OCI-LY1 (cell line): ENCODE measurements around the gene KL.

Source experiments
- H2AFZ ChIP-seq: fragments of 200-600 bp; sonication (generic), shearing (Covaris generic); 2 replicates; pipeline ENCODE4 v1.6.0; 2014; ENCODE audit warnings: antibody characterized with exemption, mild to moderate bottlenecking, low read length
- H3F3A ChIP-seq: fragments of 200-600 bp; sonication (generic), shearing (Covaris generic); 2 replicates; pipeline ENCODE4 v1.6.0; 2014; ENCODE audit warnings: mild to moderate bottlenecking, antibody characterized with exemption, low read length, moderate library complexity; ENCODE audit not compliant: insufficient read depth
- H3K27ac ChIP-seq: fragments of 200-600 bp; sonication (generic); 2 replicates; pipeline ENCODE4 v1.5.1; 2014; ENCODE audit warnings: low read length, mixed run types, mild to moderate bottlenecking, low read depth; ENCODE audit not compliant: poor library complexity, severe bottlenecking
- H3K27me3 ChIP-seq: fragments of 200-600 bp; sonication (generic); 2 replicates; pipeline ENCODE4 v1.6.0; 2014; ENCODE audit warnings: antibody characterized with exemption, mild to moderate bottlenecking, low read length, moderate library complexity; ENCODE audit not compliant: insufficient read depth
- H3K36me3 ChIP-seq: fragments of 200-600 bp; sonication (generic); 2 replicates; pipeline ENCODE4 v1.6.1; 2014; ENCODE audit warnings: mild to moderate bottlenecking, antibody characterized with exemption, low read length, moderate library complexity, mixed read lengths; ENCODE audit not compliant: insufficient read depth
- H3K4me1 ChIP-seq: fragments of 200-600 bp; sonication (generic); 2 replicates; pipeline ENCODE4 v1.5.1; 2014; ENCODE audit warnings: mild to moderate bottlenecking, low read length, moderate library complexity; ENCODE audit not compliant: insufficient read depth, severe bottlenecking
- H3K4me2 ChIP-seq: fragments of 200-600 bp; sonication (generic), shearing (Covaris generic); 2 replicates; pipeline ENCODE4 v1.6.1; 2014; ENCODE audit warnings: low read length
- H3K4me3 ChIP-seq: fragments of 200-600 bp; sonication (generic); 2 replicates; pipeline ENCODE4 v1.5.1; 2014; ENCODE audit warnings: low read length, low read depth, mild to moderate bottlenecking, mixed read lengths; ENCODE audit not compliant: poor library complexity, severe bottlenecking
- H3K79me2 ChIP-seq: fragments of 200-600 bp; shearing (Covaris generic); 2 replicates; pipeline ENCODE4 v1.6.1; 2016; ENCODE audit warnings: mixed run types, low read length, mixed read lengths; ENCODE audit not compliant: insufficient read depth
- H3K9ac ChIP-seq: fragments of 200-600 bp; sonication (generic), shearing (Covaris generic); 2 replicates; pipeline ENCODE4 v1.6.1; 2014; ENCODE audit warnings: mild to moderate bottlenecking, low read length, mixed read lengths
- H3K9me2 ChIP-seq: fragments of 200-600 bp; sonication (generic), shearing (Covaris generic); 2 replicates; pipeline ENCODE4 v1.6.1; 2014; ENCODE audit warnings: low read depth, mild to moderate bottlenecking, low read length, mixed read lengths
- H3K9me3 ChIP-seq: fragments of 200-600 bp; shearing (Covaris generic); 2 replicates; pipeline ENCODE4 v1.6.1; 2014; ENCODE audit warnings: low read length, mixed read lengths
- H4K20me1 ChIP-seq: fragments of 200-600 bp; sonication (generic), shearing (Covaris generic); 2 replicates; pipeline ENCODE4 v1.6.0; 2016; ENCODE audit warnings: mild to moderate bottlenecking, low read length; ENCODE audit not compliant: insufficient read depth
- EZH2 ChIP-seq: fragments of 200-600 bp; sonication (generic), shearing (Covaris generic); IDR thresholded peaks from 2 replicates; pipeline ENCODE4 v1.8.0; 2017; ENCODE audit warnings: borderline replicate concordance, mixed run types, mild to moderate bottlenecking, antibody characterized with exemption, low read length, moderate library complexity, mixed read lengths
- TF ChIP-seq, protein P1 (sequence below): fragments of 200-600 bp; sonication (generic), shearing (Covaris generic); IDR thresholded peaks from 2 replicates; pipeline ENCODE4 v1.5.1; 2017; ENCODE audit warnings: mild to moderate bottlenecking, antibody characterized with exemption, low read length, moderate library complexity, mixed read lengths

Gene KL

DNA sequence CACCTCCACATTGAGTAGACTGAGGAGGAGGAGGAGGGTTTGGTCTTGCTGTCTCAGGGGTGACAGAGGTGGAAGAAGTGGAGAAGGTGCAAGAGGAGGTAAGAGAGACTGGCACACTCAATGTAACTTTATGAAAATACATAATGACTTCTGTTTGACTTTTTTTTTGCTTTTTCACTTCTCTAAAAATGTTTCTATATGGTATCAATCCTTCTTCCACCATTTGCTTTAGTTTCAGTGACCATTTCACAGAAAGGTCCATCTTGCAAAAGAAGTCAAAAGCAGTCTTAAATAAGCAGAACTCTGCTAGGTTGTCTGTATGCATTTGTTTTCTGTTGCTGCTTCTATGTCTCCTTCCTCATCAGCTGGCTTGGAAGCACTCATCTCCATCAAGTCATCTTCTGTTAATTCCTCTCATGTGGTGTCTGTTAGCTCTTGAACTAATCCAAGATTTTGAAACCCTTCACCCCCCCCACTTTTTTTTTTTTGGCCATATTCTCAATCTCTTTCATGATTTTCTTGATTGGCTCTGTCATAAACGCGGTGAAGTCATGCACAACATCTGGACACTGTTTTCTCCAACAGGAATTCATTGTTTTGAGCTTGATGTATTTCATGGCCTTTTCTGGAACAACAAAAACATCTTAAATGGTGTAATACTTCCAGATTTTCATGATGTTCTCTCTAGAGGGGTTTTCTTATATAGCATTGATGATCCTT, 80.8 kb downstream of the KL start:
- no peaks in the 10 kb centered on the region for H3K9me3 ChIP-seq
- no peak overlapping the region for H3K4me3 ChIP-seq
- H3K9me2 ChIP-seq = no peaks in the 10 kb centered on the region
- H3F3A ChIP-seq = no peaks in the 10 kb centered on the region
- H3K36me3 ChIP-seq = no peaks in the 10 kb centered on the region
- H3K27me3 ChIP-seq = no peaks in the 10 kb centered on the region
- H3K79me2 ChIP-seq = no peaks in the 10 kb centered on the region
- TF ChIP-seq EZH2 = no peak
- TF ChIP-seq, protein P1, sequence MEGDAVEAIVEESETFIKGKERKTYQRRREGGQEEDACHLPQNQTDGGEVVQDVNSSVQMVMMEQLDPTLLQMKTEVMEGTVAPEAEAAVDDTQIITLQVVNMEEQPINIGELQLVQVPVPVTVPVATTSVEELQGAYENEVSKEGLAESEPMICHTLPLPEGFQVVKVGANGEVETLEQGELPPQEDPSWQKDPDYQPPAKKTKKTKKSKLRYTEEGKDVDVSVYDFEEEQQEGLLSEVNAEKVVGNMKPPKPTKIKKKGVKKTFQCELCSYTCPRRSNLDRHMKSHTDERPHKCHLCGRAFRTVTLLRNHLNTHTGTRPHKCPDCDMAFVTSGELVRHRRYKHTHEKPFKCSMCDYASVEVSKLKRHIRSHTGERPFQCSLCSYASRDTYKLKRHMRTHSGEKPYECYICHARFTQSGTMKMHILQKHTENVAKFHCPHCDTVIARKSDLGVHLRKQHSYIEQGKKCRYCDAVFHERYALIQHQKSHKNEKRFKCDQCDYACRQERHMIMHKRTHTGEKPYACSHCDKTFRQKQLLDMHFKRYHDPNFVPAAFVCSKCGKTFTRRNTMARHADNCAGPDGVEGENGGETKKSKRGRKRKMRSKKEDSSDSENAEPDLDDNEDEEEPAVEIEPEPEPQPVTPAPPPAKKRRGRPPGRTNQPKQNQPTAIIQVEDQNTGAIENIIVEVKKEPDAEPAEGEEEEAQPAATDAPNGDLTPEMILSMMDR = no peak
- no peak overlapping the region for H3K9ac ChIP-seq
- H3K4me1 ChIP-seq = no peaks in the 10 kb centered on the region
- H4K20me1 ChIP-seq = no peaks in the 10 kb centered on the region
- no peak overlapping the region for H3K27ac ChIP-seq
- H2AFZ ChIP-seq = no peak overlapping the region
- H3K4me2 ChIP-seq = no peak overlapping the region

DNA sequence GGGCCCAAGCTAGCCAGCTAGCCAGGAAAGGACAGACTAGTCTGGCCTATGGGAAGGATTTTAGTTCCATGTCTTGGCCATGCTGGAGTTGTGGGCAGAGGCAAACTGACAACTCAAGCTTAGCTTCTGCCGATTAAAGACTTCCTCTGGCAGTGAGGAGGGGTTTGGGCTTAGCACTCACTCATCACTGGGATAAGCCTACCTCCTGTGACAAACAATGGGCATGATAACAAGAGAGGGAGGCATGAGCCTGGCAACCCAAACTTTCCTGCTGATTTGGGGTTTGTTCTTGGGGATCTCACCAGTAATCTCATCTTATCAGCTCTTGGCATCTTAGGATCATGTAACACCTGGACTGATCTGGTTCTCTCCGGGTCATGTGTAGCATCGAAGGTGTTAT, 83.6 kb downstream of the KL start:
- Histone ChIP-seq H4K20me1 (no peaks in the 10 kb centered on the region), H3K9me3 (no peaks in the 10 kb centered on the region), H3K79me2 (no peaks in the 10 kb centered on the region), H3F3A (no peaks in the 10 kb centered on the region), H3K4me3 (no peak overlapping the region), H3K9me2 (no peaks in the 10 kb centered on the region), H2AFZ (no peak overlapping the region), H3K36me3 (no peaks in the 10 kb centered on the region), H3K9ac (no peak overlapping the region), H3K27ac (no peak overlapping the region), H3K27me3 (no peaks in the 10 kb centered on the region), H3K4me2 (no peak overlapping the region), H3K4me1 (no peaks in the 10 kb centered on the region)
- TF ChIP-seq EZH2 = no peak
- TF ChIP-seq, protein P1 = no peak

DNA sequence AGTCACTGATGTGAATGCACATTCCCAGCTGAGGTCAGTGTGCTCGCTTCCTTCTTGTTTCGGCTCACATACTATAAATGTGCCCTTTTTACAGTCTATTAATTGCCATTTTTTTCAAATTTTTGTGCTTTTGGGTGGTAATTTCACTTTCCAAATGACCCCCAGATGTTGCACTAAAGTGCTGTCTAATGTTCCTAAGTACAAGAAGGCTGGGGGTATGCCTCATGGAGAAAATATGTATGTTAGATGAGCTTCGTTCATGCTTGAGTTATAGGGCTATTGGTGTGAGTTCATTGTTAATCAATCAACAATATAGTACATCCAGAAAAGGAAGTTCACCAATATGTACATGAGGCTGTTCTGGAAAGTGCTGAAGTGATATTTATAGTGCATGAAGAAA, 84.7 kb downstream of the KL start:
- Histone ChIP-seq H3K9me3 (no peaks in the 10 kb centered on the region), H3K4me3 (no peak overlapping the region), H3K9me2 (no peaks in the 10 kb centered on the region), H3K9ac (no peak overlapping the region), H3K27me3 (no peaks in the 10 kb centered on the region), H3K79me2 (no peaks in the 10 kb centered on the region), H4K20me1 (no peaks in the 10 kb centered on the region), H3K4me1 (no peaks in the 10 kb centered on the region), H3K36me3 (no peaks in the 10 kb centered on the region), H3K27ac (no peak overlapping the region), H3K4me2 (no peak overlapping the region), H2AFZ (no peak overlapping the region), H3F3A (no peaks in the 10 kb centered on the region)
- TF ChIP-seq, protein P1 = no peak
- no peak for TF ChIP-seq EZH2
